K562 (cell line): Measurements from ENCODE around the gene NDUFAF3. TPM values are rescaled to one million over a fixed set of nuclear protein-coding genes. Genes with fewer than 3 reads are reported as not detected.

Experiments used
- ESRRB ChIP-seq: fragments of 250-450 bp; sonication (Bioruptor Pico); IDR thresholded peaks from 2 replicates; pipeline ENCODE4 v1.5.0; 2020; ENCODE audit warnings: mild to moderate bottlenecking, moderate library complexity, borderline replicate concordance
- EWSR1 ChIP-seq: fragments of 450-650 bp; IDR thresholded peaks from 2 replicates; pipeline ENCODE4 v1.6.1; 2018; ENCODE audit warnings: borderline replicate concordance, mild to moderate bottlenecking, low read depth, moderate library complexity; ENCODE audit not compliant: partially characterized antibody
- MBD2 ChIP-seq: sonication (generic); IDR thresholded peaks from 2 replicates; pipeline ENCODE4 v1.6.1; 2016; ENCODE audit warnings: low read depth, borderline replicate concordance
- NCOA6 ChIP-seq: fragments of 450-650 bp; IDR thresholded peaks from 2 replicates; pipeline ENCODE4 v1.6.1; 2017; ENCODE audit warnings: mild to moderate bottlenecking
- NR2C2 ChIP-seq, 2 experiments: fragments of 200-800 bp in 1 of 2; sonication (Bioruptor generic) in 1 of 2; sonication (generic) in 1 of 2; formaldehyde crosslinking in 1 of 2; IDR thresholded peaks; 2 replicates each; pipeline versions ENCODE4 v1.6.1 to v1.8.0; 2016 to 2022; ENCODE audit warnings: mild to moderate bottlenecking in 1 of 2, missing compliant biosample characterization in 1 of 2, missing genetic modification characterization in 1 of 2, missing genetic modification reagents in 1 of 2
- RBM14 ChIP-seq: fragments of 200-400 bp; formaldehyde crosslinking; IDR thresholded peaks from 2 replicates; pipeline ENCODE4 v1.6.1; 2018; ENCODE audit warnings: low read depth, mild to moderate bottlenecking, low read length, moderate library complexity, borderline replicate concordance; ENCODE audit not compliant: insufficient read depth
- TAF1 ChIP-seq: IDR thresholded peaks from 2 replicates; pipeline ENCODE4 v1.6.1; 2011; ENCODE audit warnings: mild to moderate bottlenecking, low read length, moderate library complexity; ENCODE audit not compliant: insufficient read depth, control insufficient read depth, severe bottlenecking; ENCODE audit errors: extremely low read depth
- ZNF165 ChIP-seq: fragments of 250-450 bp; sonication (Bioruptor Pico); IDR thresholded peaks from 2 replicates; pipeline ENCODE4 v1.4.0; 2020; ENCODE audit warnings: borderline replicate concordance
- ZNF444 ChIP-seq: fragments of 250-450 bp; sonication (Bioruptor Pico); IDR thresholded peaks from 2 replicates; pipeline ENCODE4 v1.4.0; 2020; ENCODE audit warnings: mild to moderate bottlenecking, moderate library complexity
- polyA plus RNA-seq, 8 experiments: library from polyadenylated mRNA; depleted of rRNA in 4 of 8; stranded (reverse) in 5 of 8; unstranded in 3 of 8; fragments of >200 nt; fragmentation: Nextera tagmentation in 2 of 8; fragmentation: Illumina TruSeq in 1 of 8; extraction: Ambion mirVana in 2 of 8; extraction: Trizol in 1 of 8; gene quantifications; 2 replicates each; pipeline versions ENCODE4 v1.2.1 to v1.2.3, GENCODE V29; 2011 to 2014; ENCODE audit warnings: inconsistent platforms in 1 of 8, missing spikeins in 1 of 8
- total RNA-seq, 7 experiments: library from RNA; depleted of rRNA in 6 of 7; stranded (reverse); fragments of >200 nt in 6 of 7; fragmentation: Illumina TruSeq in 2 of 7; extraction: Trizol in 2 of 7; gene quantifications; 2 replicates each; pipeline versions ENCODE4 v1.2.1 to v1.2.3, GENCODE V29; 2011 to 2021; ENCODE audit warnings: low replicate concordance in 1 of 7
- TF ChIP-seq, protein P1 (sequence below), 2 experiments: fragments of 450-650 bp in 1 of 2; sonication (generic) in 1 of 2; formaldehyde crosslinking in 1 of 2; IDR thresholded peaks; 2 replicates each; pipeline versions ENCODE4 v1.7.1 to v1.9.0; 2016 to 2022; ENCODE audit warnings: inconsistent platforms in 1 of 2, mild to moderate bottlenecking in 1 of 2, missing genetic modification reagents in 1 of 2
- TF ChIP-seq, protein P2 (sequence below): fragments of 200-800 bp; sonication (Bioruptor generic); IDR thresholded peaks from 2 replicates; pipeline ENCODE4 v1.6.1; 2017; ENCODE audit warnings: missing genetic modification characterization, missing compliant biosample characterization
- TF ChIP-seq, protein P3 (sequence below): fragments of 250-450 bp; sonication (Bioruptor Pico); IDR thresholded peaks from 2 replicates; pipeline ENCODE4 v1.8.0; 2022; ENCODE audit warnings: inconsistent platforms, mild to moderate bottlenecking, moderate library complexity, borderline replicate concordance

Gene NDUFAF3
- total and polyA plus RNA-seq, 9 of the 15 experiments (the other 6 are each of a cell fraction or from before 2014, with no cell fraction given), result 17.0 to 127 (median 36.3) TPM

DNA sequence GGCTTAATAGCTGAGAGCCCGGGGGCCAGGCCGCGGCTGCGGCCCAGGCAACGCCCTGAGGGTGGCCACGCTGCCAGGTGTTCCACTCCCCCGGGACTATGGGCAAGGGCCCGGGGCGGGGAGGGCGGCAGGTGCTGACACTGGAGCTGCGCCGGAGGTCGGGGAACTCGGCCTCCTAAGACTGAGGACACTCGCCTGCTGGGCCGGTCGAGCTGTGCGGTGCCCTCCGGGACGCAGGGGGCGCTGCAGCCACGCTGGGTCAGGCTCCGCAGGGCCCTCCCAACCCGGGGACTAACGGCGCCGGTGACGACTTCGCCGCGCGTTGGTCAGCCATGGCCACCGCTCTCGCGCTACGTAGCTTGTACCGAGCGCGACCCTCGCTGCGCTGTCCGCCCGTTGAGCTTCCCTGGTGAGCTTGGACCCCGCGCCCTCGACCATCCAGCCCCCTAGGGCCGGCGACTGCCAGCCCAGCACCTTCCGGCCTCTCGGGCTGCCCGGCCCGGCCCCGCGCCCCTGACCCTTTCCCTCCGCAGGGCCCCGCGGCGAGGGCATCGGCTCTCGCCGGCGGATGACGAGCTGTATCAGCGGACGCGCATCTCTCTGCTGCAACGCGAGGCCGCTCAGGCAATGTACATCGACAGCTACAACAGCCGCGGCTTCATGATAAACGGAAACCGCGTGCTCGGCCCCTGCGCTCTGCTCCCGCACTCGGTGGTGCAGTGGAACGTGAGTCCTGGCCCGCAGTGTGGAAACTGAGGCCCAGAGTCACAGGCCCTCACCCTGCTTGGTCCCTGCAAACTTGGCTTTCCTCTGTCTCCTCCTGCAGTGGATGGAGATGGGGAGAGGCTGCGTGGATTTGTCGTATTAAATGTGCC, at the start of gene NDUFAF3 (continued):
- TF ChIP-seq, protein P1, sequence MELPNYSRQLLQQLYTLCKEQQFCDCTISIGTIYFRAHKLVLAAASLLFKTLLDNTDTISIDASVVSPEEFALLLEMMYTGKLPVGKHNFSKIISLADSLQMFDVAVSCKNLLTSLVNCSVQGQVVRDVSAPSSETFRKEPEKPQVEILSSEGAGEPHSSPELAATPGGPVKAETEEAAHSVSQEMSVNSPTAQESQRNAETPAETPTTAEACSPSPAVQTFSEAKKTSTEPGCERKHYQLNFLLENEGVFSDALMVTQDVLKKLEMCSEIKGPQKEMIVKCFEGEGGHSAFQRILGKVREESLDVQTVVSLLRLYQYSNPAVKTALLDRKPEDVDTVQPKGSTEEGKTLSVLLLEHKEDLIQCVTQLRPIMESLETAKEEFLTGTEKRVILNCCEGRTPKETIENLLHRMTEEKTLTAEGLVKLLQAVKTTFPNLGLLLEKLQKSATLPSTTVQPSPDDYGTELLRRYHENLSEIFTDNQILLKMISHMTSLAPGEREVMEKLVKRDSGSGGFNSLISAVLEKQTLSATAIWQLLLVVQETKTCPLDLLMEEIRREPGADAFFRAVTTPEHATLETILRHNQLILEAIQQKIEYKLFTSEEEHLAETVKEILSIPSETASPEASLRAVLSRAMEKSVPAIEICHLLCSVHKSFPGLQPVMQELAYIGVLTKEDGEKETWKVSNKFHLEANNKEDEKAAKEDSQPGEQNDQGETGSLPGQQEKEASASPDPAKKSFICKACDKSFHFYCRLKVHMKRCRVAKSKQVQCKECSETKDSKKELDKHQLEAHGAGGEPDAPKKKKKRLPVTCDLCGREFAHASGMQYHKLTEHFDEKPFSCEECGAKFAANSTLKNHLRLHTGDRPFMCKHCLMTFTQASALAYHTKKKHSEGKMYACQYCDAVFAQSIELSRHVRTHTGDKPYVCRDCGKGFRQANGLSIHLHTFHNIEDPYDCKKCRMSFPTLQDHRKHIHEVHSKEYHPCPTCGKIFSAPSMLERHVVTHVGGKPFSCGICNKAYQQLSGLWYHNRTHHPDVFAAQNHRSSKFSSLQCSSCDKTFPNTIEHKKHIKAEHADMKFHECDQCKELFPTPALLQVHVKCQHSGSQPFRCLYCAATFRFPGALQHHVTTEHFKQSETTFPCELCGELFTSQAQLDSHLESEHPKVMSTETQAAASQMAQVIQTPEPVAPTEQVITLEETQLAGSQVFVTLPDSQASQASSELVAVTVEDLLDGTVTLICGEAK (IDR thresholded peaks at IDR 0.05), result peak; percentile 29; the same call in 1 of the 2 replicates
- TF ChIP-seq, protein P1 (CRISPR knock-in tag; IDR thresholded peaks at IDR 0.05), result no peak
- TF ChIP-seq EWSR1 (no peak), TAF1 (peak; percentile 80), MBD2 (peak; percentile 39; the same call in 1 of the 2 replicates), NCOA6 (no peak), ZNF165 (CRISPR knock-in tag) (no peak), ZNF444 (no peak), NR2C2 (CRISPR knock-in tag; IDR thresholded peaks at IDR 0.05) (no peak), NR2C2 (tag; IDR thresholded peaks at IDR 0.05) (peak; percentile 80), ESRRB (CRISPR knock-in tag) (no peak), RBM14 (no peak)
- TF ChIP-seq, protein P2, sequence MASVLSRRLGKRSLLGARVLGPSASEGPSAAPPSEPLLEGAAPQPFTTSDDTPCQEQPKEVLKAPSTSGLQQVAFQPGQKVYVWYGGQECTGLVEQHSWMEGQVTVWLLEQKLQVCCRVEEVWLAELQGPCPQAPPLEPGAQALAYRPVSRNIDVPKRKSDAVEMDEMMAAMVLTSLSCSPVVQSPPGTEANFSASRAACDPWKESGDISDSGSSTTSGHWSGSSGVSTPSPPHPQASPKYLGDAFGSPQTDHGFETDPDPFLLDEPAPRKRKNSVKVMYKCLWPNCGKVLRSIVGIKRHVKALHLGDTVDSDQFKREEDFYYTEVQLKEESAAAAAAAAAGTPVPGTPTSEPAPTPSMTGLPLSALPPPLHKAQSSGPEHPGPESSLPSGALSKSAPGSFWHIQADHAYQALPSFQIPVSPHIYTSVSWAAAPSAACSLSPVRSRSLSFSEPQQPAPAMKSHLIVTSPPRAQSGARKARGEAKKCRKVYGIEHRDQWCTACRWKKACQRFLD (CRISPR knock-in tag), result no peak
- TF ChIP-seq, protein P3, sequence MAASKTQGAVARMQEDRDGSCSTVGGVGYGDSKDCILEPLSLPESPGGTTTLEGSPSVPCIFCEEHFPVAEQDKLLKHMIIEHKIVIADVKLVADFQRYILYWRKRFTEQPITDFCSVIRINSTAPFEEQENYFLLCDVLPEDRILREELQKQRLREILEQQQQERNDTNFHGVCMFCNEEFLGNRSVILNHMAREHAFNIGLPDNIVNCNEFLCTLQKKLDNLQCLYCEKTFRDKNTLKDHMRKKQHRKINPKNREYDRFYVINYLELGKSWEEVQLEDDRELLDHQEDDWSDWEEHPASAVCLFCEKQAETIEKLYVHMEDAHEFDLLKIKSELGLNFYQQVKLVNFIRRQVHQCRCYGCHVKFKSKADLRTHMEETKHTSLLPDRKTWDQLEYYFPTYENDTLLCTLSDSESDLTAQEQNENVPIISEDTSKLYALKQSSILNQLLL (CRISPR knock-in tag), result no peak
